HTERT RPE-1 (cell line): ENCODE data around the gene TRMU.

ENCODE experiments used
- in situ Hi-C: fragments of 300-500 bp; cut with MboI; formaldehyde crosslinking; loops from 4 replicates; pipeline ENCODE4 v1.14.3; 2020; ENCODE audit warnings: low sequenced_read_pairs

TRMU gene

GRCh38 chr22:46331496-46331895 is 4.0 kb upstream of the TRMU start:
- in situ Hi-C loops = no loop called here

- in situ Hi-C loops = no loop called here
These were observed 885 bp downstream of the TRMU start for GRCh38 chr22:46336119-46337078.

- in situ Hi-C loops = no loop called here
These were observed 2.4 kb downstream of the TRMU start for GRCh38 chr22:46337870-46338269.

GRCh38 chr22:46338636-46339035 is 3.1 kb downstream of the TRMU start:
- in situ Hi-C loops = no loop called here

- in situ Hi-C loops = no loop called here
These were observed 4.4 kb downstream of the TRMU start for GRCh38 chr22:46339956-46340355.

- in situ Hi-C loops = no loop called here
These were observed 5.2 kb downstream of the TRMU start for GRCh38 chr22:46340676-46341075.

- in situ Hi-C loops = no loop called here
These were observed 11.3 kb downstream of the TRMU start for GRCh38 chr22:46346680-46347405.

- in situ Hi-C loops = no loop called here
These were observed 12.1 kb downstream of the TRMU start for GRCh38 chr22:46347646-46348045.

GRCh38 chr22:46348099-46348695 is 12.7 kb downstream of the TRMU start:
- in situ Hi-C loops = no loop called here

- in situ Hi-C loops = no loop called here
These were observed 13.7 kb downstream of the TRMU start for GRCh38 chr22:46349238-46349637.

- in situ Hi-C loops = loop anchor here (25.0 kb wide), 1 partner anchor 188 kb away; the partner anchor contains the start of gene CELSR1
These were observed 14.2 kb downstream of the TRMU start for GRCh38 chr22:46349681-46350080.

GRCh38 chr22:46350121-46350520 is 14.6 kb downstream of the TRMU start:
- in situ Hi-C loops = loop anchor here (25.0 kb wide), 1 partner anchor 187 kb away; the partner anchor contains the start of gene CELSR1

- in situ Hi-C loops = loop anchor here (25.0 kb wide), 1 partner anchor 187 kb away; the partner anchor contains the start of gene CELSR1
These were observed 15.1 kb downstream of the TRMU start for GRCh38 chr22:46350646-46351045.

- in situ Hi-C loops = loop anchor here (25.0 kb wide), 1 partner anchor 186 kb away; the partner anchor contains the start of gene CELSR1
These were observed 15.7 kb downstream of the TRMU start for GRCh38 chr22:46351131-46351735.

GRCh38 chr22:46351767-46352166 is 16.3 kb downstream of the TRMU start:
- in situ Hi-C loops = loop anchor here (25.0 kb wide), 1 partner anchor 186 kb away; the partner anchor contains the start of gene CELSR1

GRCh38 chr22:46352276-46352675 is 16.8 kb downstream of the TRMU start:
- in situ Hi-C loops = loop anchor here (25.0 kb wide), 1 partner anchor 185 kb away; the partner anchor contains the start of gene CELSR1

GRCh38 chr22:46352691-46353386 is 17.3 kb downstream of the TRMU start:
- in situ Hi-C loops = loop anchor here (25.0 kb wide), 1 partner anchor 184 kb away; the partner anchor contains the start of gene CELSR1

- in situ Hi-C loops = loop anchor here (25.0 kb wide), 1 partner anchor 184 kb away; the partner anchor contains the start of gene CELSR1
These were observed 18.1 kb downstream of the TRMU start for GRCh38 chr22:46353483-46354105.
